ENCODE results near the gene RTKN2.
A peak's percentile ranks its signal among the peaks of the same experiment; 100 is the strongest.

RTKN2 gene

DNA sequence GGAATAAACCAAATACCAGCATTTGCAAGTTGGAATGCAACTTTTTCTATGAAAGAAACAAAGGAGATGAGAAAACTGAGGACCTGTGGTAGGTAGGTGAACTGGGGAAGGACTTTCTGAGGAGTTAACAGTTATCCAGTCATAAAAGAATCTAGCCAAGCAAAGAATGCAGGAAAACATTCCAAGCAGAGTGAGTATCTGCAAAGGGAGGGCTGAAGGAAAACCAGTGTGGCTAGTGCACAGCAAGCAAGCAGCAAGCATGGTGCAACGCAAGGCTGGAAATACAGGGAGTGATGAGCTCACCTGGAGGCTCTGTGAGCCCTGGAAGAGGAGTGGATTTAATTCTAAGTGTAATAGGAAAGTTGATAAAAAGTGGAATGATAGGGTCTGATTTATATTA is 44.0 kb downstream of the RTKN2 start:
- H3K27me3 Mint-ChIP-seq (ENCODE audit: low read depth) = no peaks in the 10 kb centered on the region
- peaks cover 3% of the 10 kb centered on the region for H3K4me1 Mint-ChIP-seq (ENCODE audit: low read depth)
- no peak overlapping the region for H3K4me3 Mint-ChIP-seq
- peaks cover 10% of the 10 kb centered on the region for H3K9me3 Mint-ChIP-seq
- H3K27ac Mint-ChIP-seq = no peak overlapping the region
- H3K36me3 Mint-ChIP-seq (ENCODE audit: low read depth) = peaks cover 16% of the 10 kb centered on the region

DNA sequence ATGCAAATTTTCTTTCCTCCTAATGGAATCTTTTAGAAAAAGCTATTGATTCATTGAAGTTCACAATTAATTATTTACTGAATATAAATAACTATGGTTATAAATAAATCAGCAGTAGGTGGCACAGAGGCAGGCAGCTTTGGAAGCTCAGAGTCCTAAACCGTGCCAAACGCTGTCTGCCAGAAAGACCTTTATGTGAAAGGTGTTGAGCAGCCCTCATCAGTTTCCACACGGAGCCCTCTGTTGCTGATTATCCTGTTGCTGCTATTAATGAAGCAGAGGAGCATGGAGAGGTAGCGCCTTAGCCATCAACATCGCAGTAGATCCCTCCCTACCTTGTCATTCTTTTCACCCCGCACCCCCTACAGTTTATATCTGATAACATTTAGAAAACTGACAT is 51.0 kb downstream of the RTKN2 start:
- Mint-ChIP-seq H3K27ac (no peak overlapping the region), H3K4me1 (ENCODE audit: low read depth) (peaks cover 5% of the 10 kb centered on the region), H3K4me3 (no peak overlapping the region)

DNA sequence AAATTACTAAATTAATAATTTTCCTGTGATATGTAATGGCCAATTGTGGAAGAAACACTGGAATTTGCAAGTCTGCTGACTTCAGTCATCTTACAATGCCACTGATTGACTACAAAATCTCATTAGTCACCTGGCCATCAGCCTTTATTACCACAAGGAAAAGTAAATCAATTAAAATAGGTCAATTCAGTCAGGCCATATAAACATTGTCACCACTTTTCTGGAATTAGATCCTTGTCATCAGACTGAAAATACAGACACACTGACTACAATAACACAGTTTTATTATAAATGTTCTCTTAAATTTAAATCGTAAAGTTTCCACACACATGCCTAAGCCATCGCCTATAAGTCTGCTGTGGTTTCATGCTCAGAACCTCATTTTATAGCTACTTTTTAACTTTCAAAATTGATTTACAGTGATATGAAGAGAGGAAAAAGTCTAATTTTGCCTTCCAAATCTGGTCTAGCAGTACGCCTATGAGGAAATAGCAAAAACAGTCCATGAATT is 54.2 kb downstream of the RTKN2 start:
- no peaks in the 10 kb centered on the region for H3K27me3 Mint-ChIP-seq (ENCODE audit: low read depth)
- H3K4me3 Mint-ChIP-seq = no peak overlapping the region
- H3K4me1 Mint-ChIP-seq (ENCODE audit: low read depth) = peaks cover 5% of the 10 kb centered on the region
- H3K27ac Mint-ChIP-seq = no peak overlapping the region
- peaks cover 4% of the 10 kb centered on the region for H3K9me3 Mint-ChIP-seq
- H3K36me3 Mint-ChIP-seq (ENCODE audit: low read depth) = peaks cover 2% of the 10 kb centered on the region

More for the DNA sequence above, 51.0 kb downstream of the RTKN2 start:
- H3K36me3 Mint-ChIP-seq (ENCODE audit: low read depth) = peaks cover 6% of the 10 kb centered on the region
- H3K9me3 Mint-ChIP-seq = peaks cover 8% of the 10 kb centered on the region
- H3K27me3 Mint-ChIP-seq (ENCODE audit: low read depth) = no peaks in the 10 kb centered on the region

DNA sequence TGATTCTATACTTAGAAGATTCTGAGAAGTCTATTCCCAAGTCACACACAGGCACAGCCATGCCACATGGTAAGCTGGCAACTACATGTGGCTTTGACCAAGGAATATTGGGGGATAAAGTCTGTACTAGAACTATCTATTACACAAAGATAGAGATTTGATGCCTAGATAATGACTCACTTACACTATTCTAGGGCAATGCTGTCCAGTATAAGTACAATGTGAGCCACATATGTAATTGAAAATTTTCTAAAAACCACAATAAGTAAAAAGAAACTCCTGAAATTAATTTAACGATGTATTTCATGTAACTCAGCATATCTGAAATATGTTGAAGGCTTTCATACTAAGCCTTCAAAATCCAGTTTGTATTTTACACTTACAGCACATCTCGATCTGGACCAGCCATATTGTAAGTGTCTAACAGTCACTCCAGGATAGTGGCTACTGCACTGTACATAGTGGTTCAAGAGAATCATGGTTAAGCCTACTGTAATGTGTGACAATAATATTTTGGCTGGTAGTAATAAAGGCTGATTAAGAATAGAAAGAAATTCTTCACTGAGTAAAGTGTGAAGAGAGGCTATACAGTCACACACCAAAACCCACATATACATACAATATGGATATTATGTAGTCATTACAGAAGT is 62.8 kb downstream of the RTKN2 start:
- H3K27ac Mint-ChIP-seq = no peak overlapping the region
- H3K4me3 Mint-ChIP-seq = no peak overlapping the region
- H3K27me3 Mint-ChIP-seq (ENCODE audit: low read depth) = no peaks in the 10 kb centered on the region
- peaks cover 14% of the 10 kb centered on the region for H3K36me3 Mint-ChIP-seq (ENCODE audit: low read depth)
- H3K4me1 Mint-ChIP-seq (ENCODE audit: low read depth) = no peaks in the 10 kb centered on the region
- no peaks in the 10 kb centered on the region for H3K9me3 Mint-ChIP-seq

DNA sequence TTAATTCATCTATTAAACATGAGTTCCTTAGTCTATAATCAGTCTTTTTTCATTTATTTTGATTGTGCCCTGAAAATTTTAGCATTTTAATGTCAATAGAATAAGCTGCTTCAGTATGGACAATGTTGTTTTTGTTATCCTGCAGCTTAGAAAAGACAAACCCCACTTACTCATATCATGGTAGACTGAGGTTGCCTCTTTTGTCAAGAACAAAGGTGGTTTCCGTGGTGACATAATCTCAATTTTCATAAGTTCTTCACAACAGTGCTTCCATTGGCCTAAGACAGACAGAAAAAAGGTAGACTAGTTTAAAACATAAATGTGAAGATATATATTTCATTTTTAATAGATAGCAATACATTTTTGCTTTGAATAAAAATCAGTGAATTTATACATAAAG is 69.1 kb downstream of the RTKN2 start:
- H3K36me3 Mint-ChIP-seq (ENCODE audit: low read depth) = peaks cover 22% of the 10 kb centered on the region
- H3K9me3 Mint-ChIP-seq = no peaks in the 10 kb centered on the region
- H3K4me3 Mint-ChIP-seq = peak overlapping the region; percentile 32
- H3K4me1 Mint-ChIP-seq (ENCODE audit: low read depth) = peaks cover 21% of the 10 kb centered on the region
- H3K27me3 Mint-ChIP-seq (ENCODE audit: low read depth) = no peaks in the 10 kb centered on the region
- H3K27ac Mint-ChIP-seq = peak overlapping the region; percentile 64

DNA sequence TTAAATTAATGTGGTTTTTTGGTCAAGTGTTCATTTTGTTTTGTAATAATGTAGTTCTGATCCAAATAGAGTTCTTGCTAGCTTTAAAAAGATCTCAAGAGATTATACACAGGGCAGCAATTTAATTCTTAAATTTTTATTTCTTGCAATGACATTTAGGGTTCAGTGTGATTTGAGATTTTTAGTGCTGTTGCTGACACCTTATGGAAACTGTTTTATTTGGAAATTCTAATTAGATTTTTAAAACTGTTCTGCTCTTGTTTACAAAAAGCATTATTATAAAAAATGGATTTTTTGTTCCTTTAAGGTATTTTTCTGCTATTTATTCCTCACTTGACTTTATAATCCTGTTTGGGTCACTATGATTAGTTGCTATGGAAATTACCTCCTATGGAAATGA is 72.1 kb downstream of the RTKN2 start:
- H3K9me3 Mint-ChIP-seq = no peaks in the 10 kb centered on the region
- no peak overlapping the region for H3K27ac Mint-ChIP-seq
- H3K36me3 Mint-ChIP-seq (ENCODE audit: low read depth) = peaks cover 13% of the 10 kb centered on the region
- H3K4me1 Mint-ChIP-seq (ENCODE audit: low read depth) = peaks cover 24% of the 10 kb centered on the region
- no peak overlapping the region for H3K4me3 Mint-ChIP-seq
- no peaks in the 10 kb centered on the region for H3K27me3 Mint-ChIP-seq (ENCODE audit: low read depth)

DNA sequence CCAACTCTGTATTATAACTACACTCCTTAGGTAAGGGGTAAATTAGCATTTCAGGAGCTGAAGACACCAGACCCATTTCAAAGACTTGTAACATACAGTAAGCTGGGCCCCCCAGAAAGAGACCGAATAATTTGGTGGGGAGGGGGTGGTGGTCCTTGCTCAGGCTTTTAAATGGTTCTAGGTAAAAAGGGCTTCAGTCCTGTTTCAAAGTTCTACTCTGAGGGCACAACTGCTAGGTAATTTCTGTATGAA is 73.0 kb downstream of the RTKN2 start:
- no peak overlapping the region for H3K4me3 Mint-ChIP-seq
- peaks cover 19% of the 10 kb centered on the region for H3K36me3 Mint-ChIP-seq (ENCODE audit: low read depth)
- no peaks in the 10 kb centered on the region for H3K9me3 Mint-ChIP-seq
- H3K27me3 Mint-ChIP-seq (ENCODE audit: low read depth) = no peaks in the 10 kb centered on the region
- no peak overlapping the region for H3K27ac Mint-ChIP-seq
- peaks cover 27% of the 10 kb centered on the region for H3K4me1 Mint-ChIP-seq (ENCODE audit: low read depth)

DNA sequence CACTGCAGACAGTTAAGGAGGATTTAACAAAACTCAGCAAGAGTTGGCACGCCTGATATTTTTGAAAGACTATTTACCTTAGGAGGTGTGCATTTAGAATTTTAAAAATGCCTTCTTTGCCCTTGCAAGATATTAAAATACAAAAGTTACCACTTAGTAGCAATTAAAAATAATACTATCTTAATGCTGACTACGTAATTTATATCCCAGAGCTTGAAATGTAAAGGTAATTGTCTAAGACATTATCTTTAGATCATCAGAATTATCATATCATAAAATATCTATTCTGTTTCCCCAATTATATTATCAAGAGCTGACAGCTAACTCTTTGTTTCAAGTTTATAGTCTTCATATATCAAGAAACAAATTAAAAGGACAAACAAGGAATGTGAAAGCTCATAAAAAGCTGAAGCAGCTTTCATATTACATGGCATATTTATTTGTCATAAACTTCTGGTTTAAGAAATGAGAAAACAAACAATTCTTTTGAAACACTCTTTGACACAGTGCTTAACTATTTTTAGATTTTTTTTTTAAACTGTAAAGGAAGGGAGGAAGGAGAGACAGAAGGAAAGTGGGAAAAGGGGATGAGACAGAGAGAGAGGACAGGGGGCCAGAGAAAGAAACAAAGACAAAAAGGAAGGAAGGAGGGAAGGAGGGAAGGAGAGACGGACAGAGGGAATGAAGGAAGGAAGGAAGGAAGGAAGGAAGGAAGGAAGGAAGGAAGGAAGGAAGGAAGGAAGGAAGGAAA is 73.5 kb downstream of the RTKN2 start:
- H3K4me3 Mint-ChIP-seq = no peak overlapping the region

DNA sequence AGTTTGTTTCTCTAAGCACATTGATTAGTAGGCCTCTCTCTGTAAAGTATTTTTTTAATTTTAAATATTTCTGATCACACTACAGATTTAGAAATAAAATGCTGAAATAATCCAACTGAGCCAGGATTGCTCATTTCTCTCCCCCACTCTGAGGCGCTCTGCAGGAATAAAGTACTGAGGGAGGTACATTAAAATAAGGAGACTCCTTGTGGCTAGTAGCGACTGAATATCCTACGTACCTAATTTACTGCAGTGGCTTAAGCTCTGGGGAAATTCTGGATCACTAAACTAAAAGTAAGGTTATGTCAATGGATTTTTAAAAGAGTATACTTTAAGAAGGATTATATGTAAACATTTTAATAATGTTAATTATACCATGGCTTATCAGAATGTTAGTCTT is 75.2 kb downstream of the RTKN2 start:
- H3K27ac Mint-ChIP-seq = no peak overlapping the region
- H3K9me3 Mint-ChIP-seq = peaks cover under 1% of the 10 kb centered on the region
- peaks cover 16% of the 10 kb centered on the region for H3K36me3 Mint-ChIP-seq (ENCODE audit: low read depth)
- no peaks in the 10 kb centered on the region for H3K27me3 Mint-ChIP-seq (ENCODE audit: low read depth)
- H3K4me1 Mint-ChIP-seq (ENCODE audit: low read depth) = peaks cover 22% of the 10 kb centered on the region
- H3K4me3 Mint-ChIP-seq = no peak overlapping the region

More for the DNA sequence above, 73.5 kb downstream of the RTKN2 start:
- H3K36me3 Mint-ChIP-seq (ENCODE audit: low read depth) = peaks cover 19% of the 10 kb centered on the region
- no peak overlapping the region for H3K27ac Mint-ChIP-seq
- no peaks in the 10 kb centered on the region for H3K27me3 Mint-ChIP-seq (ENCODE audit: low read depth)
- H3K4me1 Mint-ChIP-seq (ENCODE audit: low read depth) = peaks cover 27% of the 10 kb centered on the region
- no peaks in the 10 kb centered on the region for H3K9me3 Mint-ChIP-seq

DNA sequence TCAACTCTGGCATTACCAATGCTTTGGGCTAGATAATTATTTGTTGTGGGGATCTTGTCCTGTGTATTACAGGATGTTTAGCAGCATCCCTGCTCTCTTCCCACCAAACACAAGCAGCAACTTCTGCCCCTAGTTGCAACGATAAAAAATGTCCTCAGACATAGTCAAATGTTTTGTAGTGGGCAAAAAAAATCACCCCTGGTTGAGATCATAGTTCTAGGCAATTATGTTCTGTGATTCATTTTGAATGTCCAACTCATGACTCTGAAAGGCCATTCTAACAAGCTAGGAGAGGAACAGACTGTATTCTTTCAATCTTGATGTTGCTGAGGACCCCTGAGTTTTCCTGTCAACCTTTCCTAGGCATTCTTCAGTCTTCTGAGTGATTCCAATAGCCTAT is 79.5 kb downstream of the RTKN2 start:
- Mint-ChIP-seq H3K36me3 (ENCODE audit: low read depth) (peaks cover 25% of the 10 kb centered on the region), H3K27me3 (ENCODE audit: low read depth) (no peaks in the 10 kb centered on the region), H3K9me3 (peaks cover 3% of the 10 kb centered on the region), H3K4me3 (no peak overlapping the region), H3K4me1 (ENCODE audit: low read depth) (peaks cover 41% of the 10 kb centered on the region), H3K27ac (no peak overlapping the region)

DNA sequence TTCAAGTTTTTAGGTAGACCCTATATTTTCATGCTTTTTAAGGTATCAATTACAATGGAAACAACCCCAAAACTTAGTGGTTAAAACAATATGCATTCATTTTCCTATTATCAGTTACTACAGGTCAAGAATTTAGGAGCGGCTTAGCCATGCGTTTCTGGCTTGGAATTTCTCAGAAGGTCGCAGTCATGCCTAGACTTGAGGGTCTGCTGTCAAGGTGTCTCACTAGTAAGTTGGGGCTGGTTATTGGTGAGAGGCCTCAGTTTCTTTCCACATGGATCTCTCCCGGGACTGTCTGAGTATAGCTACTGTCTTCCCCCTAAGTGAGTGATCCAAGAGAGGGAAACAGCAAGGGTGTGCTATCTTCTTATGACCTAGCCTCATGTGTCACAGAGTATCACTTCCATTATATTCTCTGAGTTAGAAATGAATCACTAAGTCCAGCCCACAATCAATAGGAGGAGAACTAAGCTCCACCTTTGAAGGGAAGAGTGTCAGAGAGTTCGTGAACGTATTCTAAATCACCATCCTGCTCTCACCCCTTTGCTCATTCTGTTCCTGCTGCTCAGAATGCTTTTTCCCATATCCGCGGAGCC is 80.5 kb downstream of the RTKN2 start:
- H3K9me3 Mint-ChIP-seq = peaks cover 3% of the 10 kb centered on the region
- H3K36me3 Mint-ChIP-seq (ENCODE audit: low read depth) = peaks cover 25% of the 10 kb centered on the region
- peaks cover 51% of the 10 kb centered on the region for H3K4me1 Mint-ChIP-seq (ENCODE audit: low read depth)
- H3K4me3 Mint-ChIP-seq = peak overlapping the region; percentile 45
- peak overlapping the region; percentile 86 for H3K27ac Mint-ChIP-seq
- H3K27me3 Mint-ChIP-seq (ENCODE audit: low read depth) = no peaks in the 10 kb centered on the region

DNA sequence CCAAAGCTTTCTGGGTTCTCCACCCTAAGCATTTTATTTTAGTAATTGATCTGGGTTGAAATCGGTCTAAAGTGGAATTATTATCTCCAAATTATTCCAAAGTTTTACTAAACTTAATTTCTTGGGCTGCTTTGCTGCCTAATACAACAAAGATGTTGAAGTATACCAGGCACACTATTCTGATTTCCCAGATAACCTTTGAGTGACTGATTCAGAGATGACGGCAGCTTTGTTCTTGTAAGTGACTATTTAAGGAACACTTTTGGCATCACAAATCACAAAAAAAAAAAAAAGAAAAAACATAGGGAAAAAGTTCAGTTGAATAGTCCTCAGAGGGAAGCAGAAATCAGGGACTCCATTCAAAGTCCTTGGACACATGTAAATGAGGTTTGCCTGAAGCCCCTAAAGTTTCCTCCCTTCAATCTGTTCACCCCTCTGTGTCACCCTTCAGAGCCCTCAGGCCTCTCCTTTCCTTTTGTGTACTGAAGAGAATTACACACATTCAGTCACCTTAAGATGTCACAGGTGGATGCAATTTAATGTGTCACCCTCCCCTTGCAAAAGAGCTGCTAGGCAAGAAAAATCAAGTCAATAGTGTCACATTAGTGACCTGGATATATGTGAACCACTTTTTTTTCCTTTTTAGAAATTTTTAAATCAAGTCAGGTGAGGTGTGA is 81.5 kb downstream of the RTKN2 start:
- Mint-ChIP-seq H3K27me3 (ENCODE audit: low read depth) (no peaks in the 10 kb centered on the region), H3K9me3 (peaks cover 3% of the 10 kb centered on the region), H3K4me3 (no peak overlapping the region), H3K27ac (peak overlapping the region; percentile 86), H3K36me3 (ENCODE audit: low read depth) (peaks cover 26% of the 10 kb centered on the region), H3K4me1 (ENCODE audit: low read depth) (peaks cover 53% of the 10 kb centered on the region)

DNA sequence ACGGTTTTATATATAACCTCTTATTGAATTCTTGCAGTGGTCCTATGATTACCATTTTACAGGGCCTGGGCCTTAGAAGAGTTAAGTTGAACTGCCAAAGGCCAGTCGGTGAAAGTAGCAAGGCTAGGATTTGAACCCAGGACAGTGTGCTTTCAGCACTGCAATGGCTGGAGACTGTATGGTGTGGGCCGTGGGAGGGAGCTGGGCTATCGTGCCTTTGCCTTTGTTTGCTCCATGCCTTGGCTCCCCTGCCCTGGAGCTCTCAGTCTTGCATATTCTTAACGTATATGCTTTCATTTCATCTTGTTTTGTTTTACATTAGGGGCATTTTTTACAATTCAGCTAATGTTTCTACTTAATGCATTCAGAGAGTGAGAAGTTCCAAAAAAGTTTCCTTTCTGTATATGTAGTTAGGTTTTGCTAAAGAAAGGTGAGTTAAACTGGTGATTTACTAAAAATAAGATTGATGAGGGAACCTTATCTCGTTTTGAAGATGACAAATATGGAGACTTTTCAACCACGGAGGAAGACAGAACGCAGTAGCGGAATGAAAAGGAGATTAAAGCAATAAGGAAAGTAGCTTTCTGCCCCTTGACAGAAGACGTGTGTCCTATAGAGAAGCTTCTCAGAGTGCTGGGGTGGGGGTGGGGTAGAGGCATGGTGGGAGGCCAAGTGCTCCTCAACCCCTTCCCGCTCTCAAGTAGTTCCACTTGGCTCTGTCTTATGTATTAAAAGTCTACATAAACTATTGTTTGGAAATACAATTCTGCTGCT is 82.5 kb downstream of the RTKN2 start:
- peak overlapping the region; percentile 62 for H3K4me3 Mint-ChIP-seq

More for the DNA sequence above, 82.5 kb downstream of the RTKN2 start:
- Mint-ChIP-seq H3K27me3 (ENCODE audit: low read depth) (no peaks in the 10 kb centered on the region), H3K9me3 (peaks cover 5% of the 10 kb centered on the region), H3K4me1 (ENCODE audit: low read depth) (peaks cover 61% of the 10 kb centered on the region), H3K36me3 (ENCODE audit: low read depth) (peaks cover 27% of the 10 kb centered on the region), H3K27ac (peak overlapping the region; percentile 86)

All from T-helper 1 cell treated with Interleukin-12 subunit alpha and Interleukin-12 subunit beta and Interleukin-4 antibody, amounts not matched to agents 30 μg/mL and 1 μg/mL, for 36 hours (primary cell).